HG02678 (cell line): Measurements from ENCODE around the gene NOM1.
"Not testable (repeated sequence)": the region's sequence is repeated elsewhere in the genome, so short reads cannot be mapped to it uniquely, and the experiment has no call there.

Experiments used
- ATAC-seq: cut with Tn5 transposase; IDR thresholded peaks from one replicate; pipeline ENCODE4 v1.9.1; 2021; ENCODE audit warnings: mild to moderate bottlenecking, moderate library complexity; ENCODE audit not compliant: unreplicated experiment

The NOM1 gene

GRCh38 chr7:156949541-156950380, at the start of gene NOM1:
TSS of gene NOM1 (plus strand) at chr7:156949712. CDS start at chr7:156949738, 26 bp downstream.
- ATAC-seq, result peak; percentile 91

- not testable (repeated sequence) for ATAC-seq
These were observed 49.4 kb upstream of the NOM1 start for GRCh38 chr7:156900093-156900492.

GRCh38 chr7:156903232-156903909, 46.1 kb upstream of the NOM1 start:
- no peak for ATAC-seq

- no peak for ATAC-seq
These were observed 43.3 kb upstream of the NOM1 start for GRCh38 chr7:156906200-156906649.

GRCh38 chr7:156907656-156908055, 41.9 kb upstream of the NOM1 start:
- ATAC-seq, result no peak

- ATAC-seq, result not testable (repeated sequence)
These were observed 39.8 kb upstream of the NOM1 start for GRCh38 chr7:156909574-156910252.

- ATAC-seq, result peak; percentile 28
These were observed 30.9 kb upstream of the NOM1 start for GRCh38 chr7:156918635-156919034.

GRCh38 chr7:156919132-156919713, 30.3 kb upstream of the NOM1 start:
- ATAC-seq, result no peak

GRCh38 chr7:156920076-156920475, 29.4 kb upstream of the NOM1 start:
- ATAC-seq, result no peak

GRCh38 chr7:156920487-156921373, 28.8 kb upstream of the NOM1 start:
- not testable (repeated sequence) for ATAC-seq

GRCh38 chr7:156922304-156922703, 27.2 kb upstream of the NOM1 start:
- not testable (repeated sequence) for ATAC-seq

GRCh38 chr7:156925821-156926220, 23.7 kb upstream of the NOM1 start:
- not testable (repeated sequence) for ATAC-seq

GRCh38 chr7:156927571-156928405, 21.7 kb upstream of the NOM1 start:
- no peak for ATAC-seq

- ATAC-seq, result no peak
These were observed 21.1 kb upstream of the NOM1 start for GRCh38 chr7:156928406-156928747.

- ATAC-seq, result no peak
These were observed 19.5 kb upstream of the NOM1 start for GRCh38 chr7:156929789-156930539.

GRCh38 chr7:156932006-156932405, 17.5 kb upstream of the NOM1 start:
- no peak for ATAC-seq

- no peak for ATAC-seq
These were observed 14.3 kb upstream of the NOM1 start for GRCh38 chr7:156935250-156935649.

- ATAC-seq, result not testable (repeated sequence)
These were observed 12.7 kb upstream of the NOM1 start for GRCh38 chr7:156936766-156937165.
